Pons (tissue), 1 donor: ENCODE data around the gene NLRP6.

Source experiments
- DNase-seq: peaks from one replicate; pipeline ENCODE4 v3.0.0-alpha.2; 2016; ENCODE audit warnings: low spot score

The NLRP6 gene

GRCh38 chr11:256952-257737 lies 21.1 kb upstream of the NLRP6 start:
- DNase-seq = no peak

DNA sequence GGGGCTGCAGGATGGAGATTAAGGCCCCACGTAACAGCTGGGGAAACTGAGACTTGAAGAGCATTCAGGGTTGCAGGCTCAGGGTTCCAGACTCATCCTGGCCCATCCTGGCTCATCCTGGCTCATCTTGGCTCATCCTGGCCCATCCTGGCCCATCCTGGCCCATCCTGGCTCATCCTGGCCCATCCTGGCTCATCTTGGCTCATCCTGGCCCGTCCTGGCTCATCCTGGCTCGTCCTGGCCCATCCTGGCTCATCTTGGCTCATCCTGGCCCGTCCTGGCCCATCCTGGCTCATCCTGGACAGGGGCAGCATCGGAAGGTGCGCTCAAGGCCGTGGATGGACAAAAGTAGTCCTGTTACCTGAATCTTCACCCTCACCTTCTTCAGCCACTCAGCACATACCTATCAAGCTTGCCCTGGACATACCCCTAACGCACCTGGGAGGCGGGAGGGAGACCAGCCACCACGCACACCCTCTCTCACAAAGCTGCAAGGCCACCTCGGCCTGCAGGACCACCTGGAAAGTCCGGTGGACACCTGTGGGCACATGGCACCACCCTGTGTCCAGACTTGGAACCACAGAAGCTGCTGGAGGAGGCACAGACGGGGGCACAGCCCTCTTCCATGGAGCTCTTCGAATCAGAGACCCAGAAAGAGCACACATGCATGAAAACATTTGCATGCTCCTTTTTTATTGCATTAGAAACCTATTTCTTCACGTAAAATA lies 20.3 kb upstream of the NLRP6 start:
- DNase-seq = no peak

- no peak for DNase-seq
These were observed 18.8 kb upstream of the NLRP6 start for GRCh38 chr11:259413-259812.

DNA sequence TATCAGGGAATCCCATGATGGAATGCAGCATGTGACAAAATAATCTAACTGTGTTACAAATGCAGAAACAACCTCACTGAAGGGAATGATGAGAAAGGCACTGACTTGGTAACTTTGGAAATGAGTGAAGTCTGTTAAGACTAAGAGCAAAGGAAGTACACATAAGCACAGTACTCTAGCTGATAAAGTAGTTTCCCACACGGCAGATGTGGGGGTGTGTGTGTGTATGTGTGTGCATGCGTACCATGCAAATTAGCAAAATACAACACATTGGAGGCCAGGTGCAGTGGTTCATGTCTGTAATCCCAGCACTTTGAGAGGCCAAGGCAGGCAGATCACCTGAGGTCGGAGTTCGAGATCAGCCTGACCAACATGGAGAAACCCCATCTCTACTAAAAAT lies 16.6 kb upstream of the NLRP6 start:
- no peak for DNase-seq

GRCh38 chr11:266676-267439 lies 11.3 kb upstream of the NLRP6 start:
- DNase-seq = peak; percentile 7

- DNase-seq = no peak
These were observed 10.7 kb upstream of the NLRP6 start for GRCh38 chr11:267491-267994.

GRCh38 chr11:268716-269145 lies 9.5 kb upstream of the NLRP6 start:
- DNase-seq = peak; percentile 62

DNA sequence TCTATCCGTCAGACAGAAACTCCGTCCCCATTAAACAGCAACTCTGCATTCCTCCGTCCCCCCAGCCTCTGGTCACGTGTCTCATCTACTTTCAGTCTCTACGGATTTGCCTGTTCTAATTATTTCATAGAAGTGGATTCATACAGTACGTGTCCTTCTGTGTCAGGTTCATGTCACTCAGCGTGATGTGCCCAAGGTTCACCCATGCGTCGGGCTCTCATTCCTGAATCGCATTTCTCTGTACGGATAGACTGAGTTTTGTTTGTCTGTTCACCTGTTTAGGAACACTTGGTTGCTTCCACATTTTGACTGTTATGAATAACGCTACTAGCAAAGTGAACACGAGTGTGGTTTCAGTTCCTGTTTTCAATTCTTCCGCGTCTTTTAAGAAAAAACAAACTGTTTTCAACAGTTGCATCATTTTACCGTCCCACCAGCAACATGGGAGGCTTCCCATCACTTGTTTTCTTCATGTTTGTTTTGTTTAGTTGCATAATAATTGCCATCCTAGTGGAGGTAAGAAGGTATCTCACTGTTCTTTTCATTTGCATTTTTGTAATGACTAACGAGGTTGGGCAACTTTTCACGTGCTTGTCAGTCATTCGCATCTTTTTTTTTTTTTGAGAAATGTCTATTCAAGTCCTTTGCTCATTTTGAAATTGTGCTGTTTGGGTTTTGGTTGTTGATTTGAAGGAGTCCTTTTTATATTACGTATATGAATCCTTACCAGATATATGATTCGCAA lies 8.9 kb upstream of the NLRP6 start:
- peak; percentile 80 for DNase-seq

- no peak for DNase-seq
These were observed 7.5 kb upstream of the NLRP6 start for GRCh38 chr11:270451-271318.

DNA sequence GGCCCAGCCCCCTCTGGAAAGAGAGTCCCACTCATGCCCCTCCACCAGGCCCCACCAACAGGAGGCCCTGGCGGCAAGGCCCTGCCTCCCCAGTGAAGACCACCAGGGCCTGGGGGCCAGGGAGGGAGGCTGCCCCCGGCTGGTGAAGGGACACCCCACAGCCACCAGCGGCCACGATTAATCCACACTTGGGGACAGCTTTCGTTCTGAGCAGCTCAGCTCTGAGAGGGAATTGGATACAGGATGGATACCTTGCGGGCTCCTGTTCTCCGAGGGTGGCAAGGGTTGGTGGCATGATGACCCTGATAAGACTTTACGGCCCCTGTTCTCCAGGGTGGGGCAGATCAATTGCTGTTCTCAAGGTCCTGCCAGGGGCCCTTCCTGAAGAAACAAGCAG lies 6.9 kb upstream of the NLRP6 start:
- no peak for DNase-seq

DNA sequence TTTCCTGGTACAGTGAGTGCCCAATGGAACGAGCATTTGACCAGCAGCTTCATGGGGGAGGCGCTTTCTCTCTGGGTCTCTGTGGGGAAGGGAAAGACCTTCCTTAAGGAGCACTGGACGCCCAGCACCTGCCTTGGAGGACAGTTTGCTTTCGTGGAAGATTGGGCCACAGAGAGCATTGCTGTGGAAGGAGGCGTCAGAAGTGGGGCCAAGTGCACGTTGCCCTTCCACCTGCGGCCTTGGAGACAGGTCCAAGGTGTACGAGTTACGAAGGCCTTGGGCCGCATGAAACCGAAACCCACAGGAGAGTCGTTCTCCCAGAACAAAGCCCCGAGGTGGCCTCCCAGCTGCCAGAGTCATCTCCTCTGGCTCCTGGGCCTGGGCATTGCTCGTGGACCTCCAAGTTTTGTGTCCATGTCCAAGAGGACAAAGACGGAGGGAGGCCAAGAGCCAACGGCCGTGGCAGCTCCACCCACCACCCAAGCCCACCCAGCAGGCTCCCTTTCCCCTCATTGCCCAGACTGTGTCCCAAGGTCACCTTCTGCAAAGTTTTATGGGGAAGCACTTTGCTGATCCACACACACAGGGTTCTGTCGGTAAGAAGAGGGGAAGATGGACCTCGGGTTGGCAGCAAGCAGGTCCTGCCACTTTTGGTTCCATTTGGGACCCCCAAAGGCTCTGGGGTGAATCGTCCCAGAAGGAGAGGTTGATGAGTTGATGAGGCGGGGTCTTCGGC lies 5.8 kb upstream of the NLRP6 start:
- DNase-seq = no peak

GRCh38 chr11:272931-273198 lies 5.3 kb upstream of the NLRP6 start:
- no peak for DNase-seq

- DNase-seq = no peak
These were observed 2.0 kb upstream of the NLRP6 start for GRCh38 chr11:276219-276618.

- no peak for DNase-seq
These were observed 1.1 kb downstream of the NLRP6 start for GRCh38 chr11:279040-279965.

DNA sequence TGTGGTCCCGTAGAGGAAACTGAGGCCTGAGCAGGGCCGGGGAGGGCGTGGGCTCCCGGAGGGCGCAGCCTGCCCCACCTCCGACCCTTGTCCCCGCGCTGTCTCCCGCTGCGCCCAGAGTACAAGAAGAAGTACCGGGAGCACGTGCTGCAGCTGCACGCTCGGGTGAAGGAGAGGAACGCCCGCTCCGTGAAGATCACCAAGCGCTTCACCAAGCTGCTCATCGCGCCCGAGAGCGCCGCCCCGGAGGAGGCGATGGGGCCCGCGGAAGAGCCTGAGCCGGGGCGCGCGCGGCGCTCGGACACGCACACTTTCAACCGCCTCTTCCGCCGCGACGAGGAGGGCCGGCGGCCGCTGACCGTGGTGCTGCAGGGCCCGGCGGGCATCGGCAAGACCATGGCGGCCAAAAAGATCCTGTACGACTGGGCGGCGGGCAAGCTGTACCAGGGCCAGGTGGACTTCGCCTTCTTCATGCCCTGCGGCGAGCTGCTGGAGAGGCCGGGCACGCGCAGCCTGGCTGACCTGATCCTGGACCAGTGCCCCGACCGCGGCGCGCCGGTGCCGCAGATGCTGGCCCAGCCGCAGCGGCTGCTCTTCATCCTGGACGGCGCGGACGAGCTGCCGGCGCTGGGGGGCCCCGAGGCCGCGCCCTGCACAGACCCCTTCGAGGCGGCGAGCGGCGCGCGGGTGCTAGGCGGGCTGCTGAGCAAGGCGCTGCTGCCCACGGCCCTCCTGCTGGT lies 1.9 kb downstream of the NLRP6 start:
- no peak for DNase-seq

DNA sequence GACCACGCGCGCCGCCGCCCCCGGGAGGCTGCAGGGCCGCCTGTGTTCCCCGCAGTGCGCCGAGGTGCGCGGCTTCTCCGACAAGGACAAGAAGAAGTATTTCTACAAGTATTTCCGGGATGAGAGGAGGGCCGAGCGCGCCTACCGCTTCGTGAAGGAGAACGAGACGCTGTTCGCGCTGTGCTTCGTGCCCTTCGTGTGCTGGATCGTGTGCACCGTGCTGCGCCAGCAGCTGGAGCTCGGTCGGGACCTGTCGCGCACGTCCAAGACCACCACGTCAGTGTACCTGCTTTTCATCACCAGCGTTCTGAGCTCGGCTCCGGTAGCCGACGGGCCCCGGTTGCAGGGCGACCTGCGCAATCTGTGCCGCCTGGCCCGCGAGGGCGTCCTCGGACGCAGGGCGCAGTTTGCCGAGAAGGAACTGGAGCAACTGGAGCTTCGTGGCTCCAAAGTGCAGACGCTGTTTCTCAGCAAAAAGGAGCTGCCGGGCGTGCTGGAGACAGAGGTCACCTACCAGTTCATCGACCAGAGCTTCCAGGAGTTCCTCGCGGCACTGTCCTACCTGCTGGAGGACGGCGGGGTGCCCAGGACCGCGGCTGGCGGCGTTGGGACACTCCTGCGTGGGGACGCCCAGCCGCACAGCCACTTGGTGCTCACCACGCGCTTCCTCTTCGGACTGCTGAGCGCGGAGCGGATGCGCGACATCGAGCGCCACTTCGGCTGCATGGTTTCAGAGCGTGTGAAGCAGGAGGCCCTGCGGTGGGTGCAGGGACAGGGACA lies 2.7 kb downstream of the NLRP6 start:
- no peak for DNase-seq

DNA sequence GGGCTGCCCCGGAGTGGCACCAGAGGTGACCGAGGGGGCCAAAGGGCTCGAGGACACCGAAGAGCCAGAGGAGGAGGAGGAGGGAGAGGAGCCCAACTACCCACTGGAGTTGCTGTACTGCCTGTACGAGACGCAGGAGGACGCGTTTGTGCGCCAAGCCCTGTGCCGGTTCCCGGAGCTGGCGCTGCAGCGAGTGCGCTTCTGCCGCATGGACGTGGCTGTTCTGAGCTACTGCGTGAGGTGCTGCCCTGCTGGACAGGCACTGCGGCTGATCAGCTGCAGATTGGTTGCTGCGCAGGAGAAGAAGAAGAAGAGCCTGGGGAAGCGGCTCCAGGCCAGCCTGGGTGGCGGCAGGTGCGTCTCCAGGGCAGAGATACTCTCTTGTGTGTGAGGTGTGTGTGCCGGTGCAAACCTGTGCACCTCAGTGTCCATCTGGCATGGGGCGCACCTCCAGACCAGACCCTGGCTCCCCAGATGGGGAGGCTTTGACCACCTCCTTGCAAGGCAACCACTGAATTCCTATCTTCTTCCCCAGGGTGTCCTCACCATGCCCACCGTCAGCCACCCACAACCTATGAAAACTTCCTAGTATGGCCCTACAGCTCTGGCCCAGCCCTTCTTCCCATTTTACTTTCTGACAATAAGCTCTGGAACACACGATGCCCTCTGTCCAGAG lies 3.4 kb downstream of the NLRP6 start:
- no peak for DNase-seq
